ENCODE measurements around the gene CYP1A2.

The CYP1A2 gene

GRCh38 chr15:74742422-74742821 lies 6.2 kb upstream of the CYP1A2 start:
- DNase-seq (ENCODE audit: low read depth), result no peak

GRCh38 chr15:74746389-74746788 lies 2.3 kb upstream of the CYP1A2 start:
- no peak for DNase-seq (ENCODE audit: low read depth)

GRCh38 chr15:74749832-74750231 lies 1.2 kb downstream of the CYP1A2 start:
- no peak for DNase-seq (ENCODE audit: low read depth)

- no peak for DNase-seq (ENCODE audit: low read depth)
Observed at GRCh38 chr15:74750751-74751150, 2.1 kb downstream of the CYP1A2 start.

GRCh38 chr15:74752011-74752410 lies 3.4 kb downstream of the CYP1A2 start:
- DNase-seq (ENCODE audit: low read depth), result no peak

- DNase-seq (ENCODE audit: low read depth), result no peak
Observed at GRCh38 chr15:74752531-74752930, 3.9 kb downstream of the CYP1A2 start.

- no peak for DNase-seq (ENCODE audit: low read depth)
Observed at GRCh38 chr15:74754593-74755215, 6.1 kb downstream of the CYP1A2 start.

GRCh38 chr15:74758736-74759135 lies 10.1 kb downstream of the CYP1A2 start:
- no peak for DNase-seq (ENCODE audit: low read depth)

GRCh38 chr15:74762791-74763150 lies 14.1 kb downstream of the CYP1A2 start:
- no peak for DNase-seq (ENCODE audit: low read depth)

GRCh38 chr15:74763416-74763815 lies 14.8 kb downstream of the CYP1A2 start:
- DNase-seq (ENCODE audit: low read depth), result no peak

GRCh38 chr15:74767167-74768098 lies 18.8 kb downstream of the CYP1A2 start:
- DNase-seq (ENCODE audit: low read depth), result no peak

- no peak for DNase-seq (ENCODE audit: low read depth)
Observed at GRCh38 chr15:74768099-74768770, 19.6 kb downstream of the CYP1A2 start.

- no peak for DNase-seq (ENCODE audit: low read depth)
Observed at GRCh38 chr15:74768771-74769342, 20.2 kb downstream of the CYP1A2 start.

- no peak for DNase-seq (ENCODE audit: low read depth)
Observed at GRCh38 chr15:74769463-74770025, 20.9 kb downstream of the CYP1A2 start.

- no peak for DNase-seq (ENCODE audit: low read depth)
Observed at GRCh38 chr15:74770211-74770903, 21.7 kb downstream of the CYP1A2 start.

GRCh38 chr15:74773329-74773728 lies 24.7 kb downstream of the CYP1A2 start:
- DNase-seq (ENCODE audit: low read depth), result no peak

GRCh38 chr15:74773731-74774252 lies 25.1 kb downstream of the CYP1A2 start:
- DNase-seq (ENCODE audit: low read depth), result no peak

- no peak for DNase-seq (ENCODE audit: low read depth)
Observed at GRCh38 chr15:74775132-74775562, 26.5 kb downstream of the CYP1A2 start.

GRCh38 chr15:74775894-74776293 lies 27.2 kb downstream of the CYP1A2 start:
- DNase-seq (ENCODE audit: low read depth), result no peak

- DNase-seq (ENCODE audit: low read depth), result no peak
Observed at GRCh38 chr15:74776821-74777768, 28.4 kb downstream of the CYP1A2 start.
